NCI-H2227 treated with DMSO at 0.1 percent for 48 hours (cell line): ENCODE measurements around the gene PAK5.

ENCODE experiments used
- DNase-seq: peaks from one replicate; lab custom pipeline; 2025; lab: John Stamatoyannopoulos, UW

PAK5 gene

DNA sequence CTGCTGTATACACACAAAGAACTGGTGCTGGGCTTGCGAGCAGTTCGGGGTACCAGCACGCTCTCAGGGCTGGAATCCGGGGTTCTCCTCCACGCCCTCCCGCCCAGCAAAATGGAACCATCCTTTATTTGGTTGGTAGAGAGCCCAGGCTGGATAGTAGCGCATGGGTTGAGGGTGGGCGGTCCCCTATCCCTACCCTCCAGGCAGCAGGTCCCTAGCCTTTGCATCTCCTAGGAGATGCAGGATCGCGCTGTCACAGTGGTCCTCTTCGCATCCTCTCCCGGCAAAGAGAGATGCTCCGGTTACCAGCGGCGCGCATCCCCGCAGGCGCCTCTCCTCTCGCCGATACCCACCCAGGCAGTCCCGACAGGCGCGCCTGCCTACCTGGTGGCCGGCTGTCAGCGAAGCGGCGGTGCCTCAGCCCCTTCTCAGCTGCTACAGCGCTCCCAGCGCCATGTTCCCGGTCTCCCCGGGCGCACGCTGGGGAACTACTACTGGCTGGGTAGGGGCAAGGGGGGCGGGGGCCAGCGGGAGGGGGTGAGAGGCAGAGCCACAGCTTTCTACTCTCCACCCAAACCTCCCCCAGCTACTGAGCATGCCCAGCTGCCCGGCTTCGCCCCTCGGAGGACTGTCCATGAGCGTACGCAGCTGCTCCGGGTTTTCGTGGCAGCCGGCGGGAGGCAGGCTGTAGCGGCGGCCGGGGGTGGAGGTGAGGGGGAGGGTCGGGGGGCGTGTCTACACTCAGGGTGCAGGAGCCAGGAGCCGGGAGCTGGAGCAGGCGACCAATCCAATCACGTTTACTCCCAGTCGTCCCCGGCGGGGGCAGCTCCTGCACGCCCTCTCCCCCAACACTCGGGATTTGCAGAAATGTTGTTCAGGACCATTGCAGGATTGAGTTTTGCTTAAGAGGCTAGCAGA is at the start of gene PAK5:
TSS of gene PAK5 (minus strand) at position 699 of the 918 bp plus-strand sequence. CDS start 194,748 bp downstream, outside the sequence.
- peak; percentile 96 for DNase-seq

GRCh38 chr20:9887706-9888105 is 48.8 kb upstream of the PAK5 start:
- DNase-seq: no peak

DNA sequence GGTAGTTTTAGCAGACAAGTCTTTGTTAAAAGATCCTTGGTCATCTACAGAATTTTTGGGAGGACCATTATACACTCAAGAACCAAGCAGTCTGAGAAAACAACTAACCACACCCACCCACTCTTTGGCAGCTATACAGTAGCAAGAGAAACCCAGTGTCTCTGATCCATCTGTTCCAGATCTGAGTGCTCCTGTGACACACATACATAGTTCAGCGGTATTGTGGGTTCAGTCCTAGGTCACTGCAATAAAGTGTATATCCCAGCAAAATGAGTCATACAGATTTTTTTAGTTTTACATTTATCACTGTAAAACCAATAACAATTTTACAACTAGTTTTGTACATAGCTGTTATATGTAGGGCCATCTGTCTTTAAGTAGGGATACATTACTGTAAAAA is 47.4 kb upstream of the PAK5 start:
- DNase-seq: no peak

GRCh38 chr20:9884666-9885065 is 45.8 kb upstream of the PAK5 start:
- no peak for DNase-seq

DNA sequence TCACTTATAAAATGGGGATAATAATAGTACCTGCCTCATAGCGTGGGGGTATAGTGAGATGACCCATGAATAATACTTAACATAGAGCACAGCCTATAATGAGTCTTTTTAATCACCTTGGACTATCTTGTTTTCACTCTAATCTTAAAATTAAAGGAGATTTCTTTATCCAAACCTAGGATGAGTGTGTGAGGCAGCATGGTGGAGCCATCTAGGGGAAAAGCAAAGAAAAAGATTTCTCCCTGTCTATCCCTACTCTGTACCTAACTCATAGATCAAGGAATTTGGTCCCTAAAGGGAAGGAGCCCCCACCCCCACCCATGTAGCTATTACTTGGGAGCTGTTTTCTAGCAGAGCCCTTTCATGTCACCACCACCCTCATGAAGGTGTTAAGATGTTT is 45.2 kb upstream of the PAK5 start:
- no peak for DNase-seq

DNA sequence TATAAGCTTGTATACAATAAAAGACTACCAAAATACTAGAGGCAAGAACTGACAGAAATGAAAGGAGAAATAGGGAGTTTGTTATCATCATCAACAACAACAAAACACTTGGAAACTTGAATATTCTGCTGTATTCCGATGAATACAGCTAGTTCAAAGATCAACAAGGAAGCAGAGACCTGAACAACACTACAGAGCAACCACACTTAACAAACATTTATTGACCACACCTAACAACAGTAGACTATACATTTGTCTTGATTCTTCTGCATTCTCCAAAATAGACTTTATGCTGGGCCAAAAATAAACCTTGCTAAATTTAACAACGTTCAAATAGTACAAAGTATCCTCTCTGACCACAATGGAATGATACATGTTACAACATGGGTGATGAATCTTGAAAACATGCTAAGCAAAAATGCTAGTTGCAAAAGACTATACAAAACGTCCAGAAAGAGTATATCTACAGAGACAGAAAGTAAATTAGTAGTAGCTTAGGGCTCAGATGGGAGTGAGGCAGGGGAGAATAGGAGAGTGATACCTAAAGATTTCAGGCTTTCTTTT is 39.1 kb upstream of the PAK5 start:
- no peak for DNase-seq

DNA sequence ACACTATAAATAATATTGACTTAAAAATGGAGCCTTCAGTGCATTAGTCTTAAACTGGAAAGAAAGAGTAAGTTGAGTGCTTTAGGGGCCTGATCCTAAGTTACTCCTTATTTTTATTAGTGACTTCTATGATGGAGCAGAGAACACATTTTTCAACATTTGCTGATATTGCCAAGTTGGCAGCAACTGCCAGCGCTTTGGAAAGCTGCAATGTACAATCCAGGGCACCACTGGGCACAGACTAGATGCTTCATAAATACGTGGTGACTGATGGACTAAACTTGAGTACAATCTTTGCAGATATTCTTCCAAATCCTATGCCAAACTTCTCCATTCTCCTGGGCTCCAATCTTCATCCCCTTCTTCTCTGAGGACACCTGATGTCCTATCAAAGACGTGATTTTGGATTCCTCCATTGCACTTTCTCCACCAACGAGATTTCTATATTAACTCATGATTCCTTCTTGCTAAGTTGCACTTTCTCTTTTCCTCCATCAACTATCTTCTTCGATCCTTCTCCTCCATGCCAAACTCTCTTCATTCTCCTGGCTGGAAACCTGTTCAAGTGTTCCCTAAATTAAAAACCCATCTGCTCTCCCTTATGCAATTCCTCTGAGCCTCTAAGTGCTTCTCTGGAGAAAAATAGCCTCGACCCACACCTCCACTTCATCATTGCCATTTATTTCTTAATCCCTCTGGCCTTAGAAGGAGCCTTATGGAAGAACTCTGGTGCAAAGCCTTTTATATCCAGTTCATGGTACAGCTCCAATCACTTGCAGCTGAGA is 28.5 kb upstream of the PAK5 start:
- no peak for DNase-seq

DNA sequence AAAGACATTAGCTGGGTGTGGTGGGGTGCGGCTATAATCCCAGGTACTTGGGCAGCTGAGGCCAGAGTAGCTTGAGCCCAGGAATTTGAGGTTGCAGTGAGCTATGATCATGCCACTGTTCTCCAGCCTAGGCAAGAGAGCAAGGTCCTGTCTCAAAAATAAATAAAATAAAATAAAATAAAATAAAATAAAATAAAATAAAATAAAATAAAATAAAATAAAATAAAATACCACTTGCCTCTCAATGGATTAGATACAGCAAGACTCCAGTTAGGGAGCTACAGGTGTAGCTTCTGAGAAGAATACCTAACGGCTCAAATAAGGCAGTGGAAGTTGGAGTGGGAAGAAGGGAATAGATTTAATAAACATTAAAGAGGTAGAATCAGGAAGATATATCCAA is 13.7 kb upstream of the PAK5 start:
- no peak for DNase-seq

DNA sequence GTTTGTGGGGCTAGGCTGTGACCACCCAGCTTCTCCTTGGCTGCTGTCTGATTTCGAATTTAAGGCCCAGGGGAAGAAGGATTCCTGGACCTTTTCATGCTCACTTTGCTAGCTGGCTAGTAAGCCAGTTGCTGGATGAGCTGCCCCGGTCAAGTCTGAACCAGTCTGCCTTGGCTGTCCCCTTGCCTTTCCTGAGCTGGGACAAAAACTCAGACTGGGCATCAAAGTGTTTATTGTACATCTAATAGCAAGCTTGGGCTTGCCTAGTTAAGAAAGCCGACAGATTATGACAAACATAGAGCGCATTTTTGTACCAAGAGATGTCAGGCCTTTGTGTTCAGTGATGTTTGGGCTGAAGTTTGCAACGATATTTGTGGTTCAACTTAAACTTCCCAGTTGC is 750 bp upstream of the PAK5 start:
- no peak for DNase-seq

DNA sequence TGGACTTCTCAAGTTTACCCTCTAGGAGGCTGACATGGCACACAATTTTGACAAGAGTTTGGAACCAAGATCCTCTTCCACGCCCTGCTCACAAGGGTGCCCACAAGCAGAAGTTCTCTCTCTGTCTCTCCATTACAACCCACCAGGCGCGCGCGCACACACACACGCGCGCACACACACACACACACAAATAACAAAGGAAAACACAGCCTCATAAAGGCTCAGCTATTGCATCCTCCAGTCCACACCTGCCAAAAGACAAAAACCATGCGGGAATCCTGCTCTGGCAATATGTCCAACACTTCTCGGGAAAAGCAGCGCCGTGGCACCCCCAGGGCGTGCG is 870 bp downstream of the PAK5 start:
- DNase-seq: no peak

DNA sequence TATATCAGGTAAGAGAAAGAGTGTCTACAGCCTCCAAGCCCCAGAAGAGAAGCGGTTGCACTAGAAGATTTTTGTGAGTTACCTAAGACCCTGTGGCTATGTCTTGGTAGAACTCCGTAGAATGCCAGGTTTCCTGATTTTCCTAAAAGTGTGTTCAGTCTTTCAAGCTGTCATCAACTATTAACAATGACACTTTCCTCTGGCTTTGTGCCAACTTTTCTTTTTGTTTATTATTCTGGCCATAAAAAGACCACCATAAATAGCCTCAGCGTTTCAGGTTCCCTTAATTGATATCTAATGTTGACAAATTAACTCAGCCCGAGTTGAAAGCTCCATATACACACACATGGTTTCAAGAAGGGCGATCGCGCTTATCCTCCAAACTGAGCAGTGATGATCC is 1.2 kb downstream of the PAK5 start:
- peak; percentile 14 for DNase-seq

DNA sequence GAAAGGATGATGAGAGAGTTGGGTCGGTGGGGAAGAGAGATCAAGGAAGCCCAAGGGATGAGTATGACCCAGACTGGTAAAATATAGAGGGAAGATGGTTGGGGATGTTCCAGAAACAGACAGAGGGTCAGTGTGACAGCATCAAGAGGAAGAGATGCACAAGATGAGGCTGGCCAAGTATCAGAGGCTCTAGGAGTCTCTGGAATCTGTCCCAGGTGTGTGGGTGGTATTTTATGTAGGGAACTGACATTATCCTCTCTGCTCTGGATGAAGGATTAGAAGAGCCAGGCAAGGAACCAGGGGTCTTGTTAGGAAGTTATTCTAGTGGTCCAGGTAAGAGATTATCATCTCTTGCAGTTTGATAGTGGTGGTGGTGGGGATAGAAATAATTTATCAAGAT is 3.6 kb downstream of the PAK5 start:
- no peak for DNase-seq

GRCh38 chr20:9831032-9831431 is 7.8 kb downstream of the PAK5 start:
- DNase-seq: no peak

DNA sequence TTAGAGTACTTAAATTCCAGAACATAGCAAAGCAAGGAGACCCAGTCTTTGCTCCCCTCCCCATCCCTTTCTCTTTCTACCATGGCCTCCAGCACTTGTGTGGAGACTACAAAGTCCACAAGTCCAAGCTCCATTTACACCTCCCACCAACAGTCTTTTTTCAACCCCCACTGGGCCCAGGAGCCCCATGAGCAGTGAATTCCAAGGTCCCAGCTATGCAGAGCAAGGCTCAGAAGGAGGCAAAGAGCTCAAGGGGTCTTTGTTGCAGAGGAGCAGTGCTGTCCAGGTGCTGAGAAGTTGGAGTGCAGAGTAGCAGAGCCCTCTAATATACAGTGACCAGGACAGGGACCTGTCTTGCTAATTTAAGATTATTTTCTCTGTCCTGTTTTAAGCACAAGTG is 9.0 kb downstream of the PAK5 start:
- DNase-seq: no peak

- DNase-seq: no peak
Observed at GRCh38 chr20:9817654-9818053, 21.2 kb downstream of the PAK5 start.

DNA sequence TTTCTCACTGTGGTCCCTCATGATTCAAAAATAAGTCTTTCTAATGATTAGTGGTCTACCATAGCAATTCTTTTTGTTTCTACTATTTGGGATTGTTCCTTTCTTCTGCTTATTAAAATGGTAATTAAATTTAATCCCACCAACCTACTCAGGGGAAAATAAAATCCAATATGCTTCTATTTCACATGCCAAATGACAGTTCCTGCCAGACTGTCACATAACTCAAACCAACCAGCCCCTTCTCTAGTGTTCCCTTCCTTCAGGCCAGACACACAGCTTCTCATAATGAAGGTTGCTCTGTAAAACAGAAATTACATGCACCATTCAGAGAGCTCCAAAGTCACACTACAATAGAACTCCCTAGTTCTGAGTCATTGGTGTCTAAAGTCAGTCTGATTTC is 23.2 kb downstream of the PAK5 start:
- DNase-seq: no peak

- no peak for DNase-seq
Observed at GRCh38 chr20:9810738-9811137, 28.1 kb downstream of the PAK5 start.

DNA sequence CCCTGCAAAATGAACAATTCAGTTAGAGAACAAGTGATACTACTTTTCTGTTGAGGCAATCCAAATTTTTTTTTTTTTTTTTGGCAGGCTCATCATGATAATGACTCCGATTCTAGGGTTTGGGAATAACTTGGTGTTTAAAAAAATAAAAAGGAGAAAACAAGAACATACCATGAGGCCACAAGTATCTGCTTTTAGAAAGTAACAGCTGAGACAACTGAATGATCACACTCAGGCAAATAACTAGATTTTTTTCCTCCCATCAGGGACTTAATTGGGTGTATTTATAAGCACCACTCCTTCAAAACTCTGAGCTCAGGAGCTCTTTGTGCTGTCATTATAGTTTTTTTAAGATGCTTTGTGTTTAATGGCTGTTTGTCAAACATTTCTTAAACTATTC is 29.6 kb downstream of the PAK5 start:
- DNase-seq: no peak

GRCh38 chr20:9808166-9808565 is 30.7 kb downstream of the PAK5 start:
- DNase-seq: no peak

- no peak for DNase-seq
Observed at GRCh38 chr20:9807136-9807535, 31.7 kb downstream of the PAK5 start.

DNA sequence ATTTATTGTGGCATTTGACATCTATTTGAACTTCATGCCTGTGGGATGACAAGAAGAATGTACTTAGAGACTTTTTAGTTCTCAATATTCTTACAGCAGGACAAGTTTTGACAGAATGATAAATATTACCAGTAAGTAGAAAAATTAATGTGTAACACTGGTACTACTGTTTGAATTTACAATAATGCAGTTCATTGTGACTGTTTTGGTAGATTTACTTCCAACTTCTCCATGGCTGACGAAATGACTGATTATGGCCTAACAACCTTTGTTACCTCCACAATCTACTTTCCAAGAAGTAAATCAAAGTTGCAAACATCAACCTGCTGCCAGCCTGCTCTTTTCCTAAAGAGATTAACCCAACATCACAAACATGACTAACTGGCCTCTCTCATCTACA is 38.5 kb downstream of the PAK5 start:
- DNase-seq: no peak

DNA sequence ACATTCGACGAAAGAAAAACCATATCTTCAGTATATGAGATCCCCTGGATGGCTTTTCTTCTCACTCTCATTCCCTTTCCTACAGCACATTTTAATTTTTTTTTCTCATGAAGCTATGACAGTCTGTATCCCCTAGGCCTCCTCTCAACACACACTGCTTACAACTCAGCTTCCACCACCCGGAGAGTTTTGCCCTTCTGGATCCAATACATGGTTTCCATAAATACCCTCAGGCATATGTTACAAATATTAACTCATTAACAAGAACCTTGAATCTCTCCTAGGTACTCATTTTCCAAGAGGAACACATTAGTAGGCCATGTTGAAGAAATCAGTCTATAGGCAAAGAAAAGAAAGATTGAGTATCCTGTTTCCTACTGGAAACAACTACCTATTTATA is 44.0 kb downstream of the PAK5 start:
- DNase-seq: no peak

- no peak for DNase-seq
Observed at GRCh38 chr20:9792674-9793073, 46.2 kb downstream of the PAK5 start.
